Measurements from ENCODE around the gene RETN. TPM values are rescaled to one million over a fixed set of nuclear protein-coding genes. Genes with fewer than 3 reads are reported as not detected.

RETN gene
- total RNA-seq, 1 donor from 2014 or later: not detected

DNA sequence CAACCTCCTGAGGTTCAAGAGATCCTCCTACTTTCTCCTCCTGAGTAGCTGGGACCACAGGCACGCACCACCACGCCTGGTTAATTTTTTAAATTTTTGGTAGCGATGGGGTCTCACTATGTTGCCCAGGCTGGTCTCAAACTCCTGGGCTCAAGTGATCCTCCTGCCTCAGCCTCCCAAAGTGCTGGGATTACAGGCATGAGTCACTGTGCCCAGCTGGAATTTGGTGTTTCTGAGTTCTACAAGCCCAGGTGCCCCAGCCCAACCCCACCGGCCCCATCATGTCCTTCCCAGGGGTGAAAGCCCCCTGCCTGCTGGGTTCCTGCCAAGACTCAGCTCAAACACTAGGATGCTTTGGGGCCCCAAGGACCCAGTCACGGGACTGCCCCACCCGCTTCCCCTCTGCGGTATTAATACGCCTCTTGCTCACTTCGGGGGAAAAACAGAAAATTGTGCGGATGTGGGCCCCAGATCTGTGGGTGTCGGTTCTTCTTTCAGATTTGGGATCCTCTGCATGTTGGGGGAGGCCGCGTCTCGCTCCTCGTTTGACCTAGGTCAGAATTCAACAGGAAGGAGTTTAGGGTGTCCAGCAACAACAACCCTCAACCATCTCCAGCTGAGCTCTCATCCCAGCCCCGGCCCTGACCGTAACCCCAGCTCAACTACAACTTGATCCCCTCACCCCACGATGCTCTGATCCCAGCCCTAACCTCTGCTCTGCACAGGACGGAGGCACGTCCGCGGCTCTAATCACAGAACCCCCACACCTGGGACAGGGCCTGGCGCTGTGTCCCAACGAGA, 36.7 kb downstream of the RETN start:
- no peak for DNase-seq (ENCODE audit: low read depth in 2 of 2)

DNA sequence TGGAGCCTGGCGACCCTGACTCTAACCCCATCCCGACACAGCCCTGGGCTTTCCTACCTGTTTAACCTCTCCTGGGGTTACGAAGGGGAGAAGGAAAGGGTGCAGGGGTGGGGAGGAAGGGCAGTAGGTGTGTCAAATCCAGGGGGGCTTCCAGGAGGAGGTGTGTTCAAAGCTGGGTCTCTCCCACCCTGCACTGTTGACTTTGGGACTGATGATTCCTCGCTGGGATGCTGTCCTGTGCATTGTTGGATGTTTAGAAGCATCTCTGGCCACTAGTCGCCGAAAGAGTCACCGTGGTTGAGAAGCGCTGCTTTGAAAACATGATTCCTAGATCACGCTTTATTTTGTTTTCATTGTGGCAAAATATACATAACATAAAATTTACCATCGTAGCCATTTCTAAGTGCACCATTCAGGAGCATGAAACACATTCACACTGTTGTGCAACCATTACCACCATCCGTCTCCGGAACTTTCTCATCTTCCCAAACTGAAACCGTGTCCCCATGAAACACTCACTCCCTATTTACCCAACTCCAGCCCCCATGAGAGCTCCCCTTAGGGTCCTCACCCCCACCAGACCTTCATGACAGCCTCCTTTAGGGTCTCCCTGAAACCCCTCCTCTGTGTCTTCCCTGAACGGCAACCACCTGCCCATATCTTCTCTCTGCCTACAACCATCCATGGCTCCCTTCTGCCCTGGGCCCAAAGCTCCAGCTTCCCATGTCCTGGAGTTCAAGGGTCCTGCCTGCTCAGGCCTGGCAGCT, 37.5 kb downstream of the RETN start:
- no peak for DNase-seq (ENCODE audit: low read depth in 2 of 2)

DNA sequence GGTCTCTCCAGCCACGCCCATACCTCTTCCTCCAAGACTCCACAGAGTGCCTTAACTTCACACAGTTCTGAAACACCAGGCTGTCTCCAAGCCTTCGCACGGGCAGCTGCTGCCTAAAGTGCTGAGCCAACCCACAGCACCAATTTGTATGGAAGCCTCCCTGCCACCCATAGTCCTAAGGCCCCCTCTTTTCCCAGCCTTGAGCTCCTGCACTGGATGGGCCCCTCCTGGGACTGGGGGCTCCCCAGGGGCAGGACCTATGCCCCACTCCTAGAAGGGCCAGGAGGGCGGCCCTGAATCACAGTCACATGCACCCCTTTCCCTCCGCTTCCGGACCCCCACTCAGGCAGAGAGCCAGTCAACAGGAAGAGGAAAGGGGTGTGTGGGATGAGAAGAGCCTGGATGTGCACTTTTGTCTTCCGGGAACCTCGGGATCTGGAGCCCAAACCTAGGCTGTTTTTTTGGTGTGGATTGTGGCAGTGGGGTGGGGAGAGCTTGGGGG, 38.2 kb downstream of the RETN start:
- no peak for DNase-seq (ENCODE audit: low read depth in 2 of 2)

DNA sequence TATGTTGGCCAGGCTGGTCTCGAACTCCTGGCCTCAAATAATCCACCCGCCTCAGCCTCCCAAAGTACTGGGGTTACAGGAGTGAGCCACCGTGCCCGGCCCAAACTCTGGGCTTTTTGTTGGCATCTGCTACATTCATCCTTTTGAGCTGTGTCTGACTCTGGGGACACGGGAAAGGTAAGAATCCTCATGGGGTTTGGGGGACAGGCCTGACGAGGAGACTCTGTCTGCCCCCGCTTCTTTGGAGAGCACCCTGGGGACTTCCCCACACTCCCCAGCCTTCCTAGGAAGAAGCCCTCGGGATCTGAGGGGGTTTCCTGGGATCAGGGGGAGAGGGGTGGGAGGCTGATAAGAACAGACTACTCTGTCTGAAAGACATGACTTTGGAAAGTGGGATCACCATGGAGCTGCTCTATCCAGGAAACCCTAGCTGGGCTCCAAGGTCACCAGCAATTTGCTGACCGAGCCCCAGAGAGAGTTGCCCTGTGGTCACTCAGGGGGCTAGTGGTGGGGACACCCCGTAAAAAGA, 41.1 kb downstream of the RETN start:
- DNase-seq (ENCODE audit: low read depth in 2 of 2): no peak

DNA sequence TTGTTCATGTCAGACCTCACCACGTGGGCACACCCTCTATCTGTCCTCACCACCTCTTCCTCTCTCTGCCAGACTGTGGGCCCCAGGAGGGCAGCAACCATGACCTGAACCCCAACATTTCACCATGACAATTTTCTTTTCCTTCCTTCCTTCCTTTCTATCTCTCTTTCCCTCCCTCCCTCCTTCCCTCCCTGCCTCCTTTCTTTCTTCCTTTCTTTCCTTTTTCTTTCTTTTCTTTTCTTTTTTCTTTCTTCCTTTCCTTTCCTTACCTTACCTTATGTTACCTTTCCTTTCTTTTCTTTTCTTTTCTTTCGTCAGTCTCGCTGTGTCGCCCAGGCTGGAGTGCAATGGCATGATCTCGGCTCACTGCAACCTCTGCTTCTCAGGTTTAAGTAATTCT, 41.8 kb downstream of the RETN start:
- no peak for DNase-seq (ENCODE audit: low read depth in 2 of 2)

DNA sequence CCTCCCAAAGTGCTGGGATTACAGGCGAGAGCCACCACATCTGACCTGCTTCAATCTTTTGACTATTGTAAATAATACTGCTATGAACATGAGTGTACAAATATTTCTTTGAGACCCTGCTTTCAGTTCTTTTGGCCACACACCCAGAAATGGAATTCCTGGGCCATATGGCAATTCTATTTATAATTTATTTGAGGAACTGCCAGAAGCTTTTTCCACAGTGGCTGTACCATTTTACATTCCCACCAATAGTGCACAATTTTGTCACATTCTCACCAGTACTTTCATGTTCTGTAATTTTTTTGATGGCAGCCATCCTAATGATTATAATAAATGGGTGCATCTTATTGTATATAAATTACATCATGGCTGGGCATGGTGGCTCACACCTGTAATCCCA, 46.8 kb downstream of the RETN start:
- DNase-seq (ENCODE audit: low read depth in 2 of 2): no peak

DNA sequence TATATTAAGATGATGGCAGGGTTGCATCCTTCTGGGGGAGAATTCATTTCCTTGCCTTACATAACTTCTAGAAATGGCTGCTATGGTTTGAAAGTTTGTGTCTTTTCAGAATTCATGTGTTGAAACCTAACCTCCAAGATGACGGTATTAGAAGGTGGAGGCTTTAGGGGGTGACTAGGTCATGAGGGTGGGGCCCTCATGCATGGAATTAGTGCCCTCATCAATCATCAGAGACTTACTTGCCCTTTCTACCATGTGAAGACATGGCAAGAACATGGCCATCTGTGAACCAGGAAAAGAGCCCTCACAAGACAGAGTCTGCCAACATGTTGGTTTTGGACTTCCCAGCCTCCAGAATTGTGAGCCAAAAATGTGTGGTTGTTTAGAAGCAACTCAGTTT, 47.9 kb downstream of the RETN start:
- no peak for DNase-seq (ENCODE audit: low read depth in 2 of 2)

DNA sequence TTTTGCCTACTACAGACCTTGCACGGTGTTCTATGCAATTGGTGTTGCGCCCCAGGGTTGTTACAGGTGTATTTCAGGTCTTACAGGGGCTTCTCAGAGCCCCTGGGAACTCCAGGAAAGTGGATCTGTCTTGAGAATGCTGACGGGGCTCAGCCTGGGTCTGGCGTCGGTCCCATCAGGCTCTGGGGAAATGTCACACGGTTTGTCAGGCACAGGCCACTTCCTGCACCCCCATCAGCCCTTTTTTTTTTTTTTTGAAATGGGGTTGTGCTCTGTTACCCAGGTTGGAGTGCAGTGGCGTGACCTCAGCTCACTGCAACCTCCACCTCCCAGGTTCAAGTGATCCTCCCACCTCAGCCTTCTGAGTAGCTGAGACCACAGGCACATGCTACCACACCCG, 49.8 kb downstream of the RETN start:
- DNase-seq (ENCODE audit: low read depth in 2 of 2): no peak

Other genes with a start within 250 kb of the RETN start
- gene PEX11G, start 180.0 kb upstream of the RETN start, total RNA-seq: 1.3 and 1.6 TPM in 2 replicates
- gene ZNF358, start 152.9 kb upstream of the RETN start, total RNA-seq: 10.7 and 12.9 TPM in 2 replicates
- gene MCOLN1, start 146.4 kb upstream of the RETN start, total RNA-seq: 3.3 and 5.4 TPM in 2 replicates
- gene PNPLA6, start 133.3 kb upstream of the RETN start, total RNA-seq: 59.9 and 88.3 TPM in 2 replicates
- gene CAMSAP3, start 73.2 kb upstream of the RETN start, total RNA-seq: under 0.01 TPM in 2 replicates
- 15.7 and 17.3 TPM in 2 replicates for gene XAB2, start 39.5 kb upstream of the RETN start, total RNA-seq
- gene PET100, start 39.3 kb upstream of the RETN start, total RNA-seq: 37.0 and 40.1 TPM in 2 replicates
- gene PCP2, start 35.3 kb upstream of the RETN start, total RNA-seq: not detected in 2 replicates
- 23.3 and 29.8 TPM in 2 replicates for gene STXBP2, start 31.9 kb upstream of the RETN start, total RNA-seq
- gene MCEMP1, start 8.0 kb downstream of the RETN start, total RNA-seq: not detected in 2 replicates
- 63.4 and 82.5 TPM in 2 replicates for gene TRAPPC5, start 11.8 kb downstream of the RETN start, total RNA-seq
- not detected in 2 replicates for gene FCER2, start 33.1 kb downstream of the RETN start, total RNA-seq
- gene CLEC4G, start 63.1 kb downstream of the RETN start, total RNA-seq: not detected in 2 replicates
- gene CD209, start 78.5 kb downstream of the RETN start, total RNA-seq: not detected in 2 replicates
- 8.5 and 15.3 TPM in 2 replicates for gene CLEC4M, start 94.2 kb downstream of the RETN start, total RNA-seq
- gene EVI5L, start 161.2 kb downstream of the RETN start, total RNA-seq: 7.0 and 7.9 TPM in 2 replicates
- gene PRR36, start 205.3 kb downstream of the RETN start, total RNA-seq: not detected in 2 replicates
- under 0.01 and 0.65 TPM in 2 replicates for gene LRRC8E, start 219.5 kb downstream of the RETN start, total RNA-seq
- 6.8 and 9.9 TPM in 2 replicates for gene MAP2K7, start 234.8 kb downstream of the RETN start, total RNA-seq
- gene TGFBR3L, start 245.8 kb downstream of the RETN start, total RNA-seq: under 0.01 TPM in 1 of 2 replicates, not detected in the other

All from lung microvascular endothelial cell (primary cell).